Activated naive CD4-positive, alpha-beta T cell treated with anti-CD3 and anti-CD28 coated beads, Interleukin-2, amount 10 ng/mL, durations not matched to agents 7 days and 5 days (primary cell): Measurements from ENCODE around the gene ERN1.
"Not testable (repeated sequence)": the region's sequence is repeated elsewhere in the genome, so short reads cannot be mapped to it uniquely, and the experiment has no call there.

Source experiments
- CTCF ChIA-PET: fragments of 350-600 bp; sonication (Branson Sonifier 250); formaldehyde crosslinking; loops from one replicate; lab custom pipeline; 2021; ENCODE audit warnings: antibody characterized with exemption; lab: Charles Lee
- DNase-seq: peaks from one replicate; pipeline ENCODE4 v3.0.0-alpha.2; 2020
- H3K27ac Mint-ChIP-seq: one replicate; pipeline ENCODE4 v1.8.0; 2021; ENCODE audit warnings: mild to moderate bottlenecking, moderate library complexity, mixed read lengths
- H3K27me3 Mint-ChIP-seq: one replicate; pipeline ENCODE4 v1.8.0; 2021; ENCODE audit warnings: mild to moderate bottlenecking, mixed read lengths
- H3K36me3 Mint-ChIP-seq: one replicate; pipeline ENCODE4 v1.8.0; 2021; ENCODE audit warnings: mixed read lengths
- H3K4me1 Mint-ChIP-seq: one replicate; pipeline ENCODE4 v1.8.0; 2021; ENCODE audit warnings: mixed read lengths
- H3K4me3 Mint-ChIP-seq: one replicate; pipeline ENCODE4 v1.8.0; 2021; ENCODE audit warnings: mild to moderate bottlenecking, moderate library complexity, mixed read lengths
- H3K9me3 Mint-ChIP-seq: one replicate; pipeline ENCODE4 v1.8.0; 2021; ENCODE audit warnings: mixed read lengths

The ERN1 gene

DNA sequence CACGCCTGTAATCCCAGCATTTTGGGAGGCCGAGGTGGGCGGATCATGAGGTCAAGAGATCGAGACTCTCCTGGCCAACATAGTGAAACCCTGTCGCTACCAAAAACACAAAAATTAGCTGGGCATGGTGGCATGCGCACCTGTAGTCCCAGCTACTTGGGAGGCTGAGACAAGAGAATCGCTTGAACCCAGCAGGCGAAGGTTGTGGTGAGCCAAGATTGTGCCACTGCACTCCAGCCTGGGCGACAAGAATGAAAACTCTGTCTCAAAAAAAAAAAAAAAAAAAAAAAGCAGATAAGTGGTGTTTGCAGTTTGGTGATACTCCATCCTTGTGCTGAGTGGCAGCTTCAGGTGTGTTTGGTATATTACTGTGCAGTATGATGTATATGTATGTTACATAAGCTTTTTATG is 110.4 kb downstream of the ERN1 start:
- CTCF ChIA-PET = interaction anchor here (0.9 to 4.2 kb wide), 7 partner anchors 9 to 113 kb away, joined by 3 to 26 read pairs (median 5); no protein-coding TSS in a partner anchor

DNA sequence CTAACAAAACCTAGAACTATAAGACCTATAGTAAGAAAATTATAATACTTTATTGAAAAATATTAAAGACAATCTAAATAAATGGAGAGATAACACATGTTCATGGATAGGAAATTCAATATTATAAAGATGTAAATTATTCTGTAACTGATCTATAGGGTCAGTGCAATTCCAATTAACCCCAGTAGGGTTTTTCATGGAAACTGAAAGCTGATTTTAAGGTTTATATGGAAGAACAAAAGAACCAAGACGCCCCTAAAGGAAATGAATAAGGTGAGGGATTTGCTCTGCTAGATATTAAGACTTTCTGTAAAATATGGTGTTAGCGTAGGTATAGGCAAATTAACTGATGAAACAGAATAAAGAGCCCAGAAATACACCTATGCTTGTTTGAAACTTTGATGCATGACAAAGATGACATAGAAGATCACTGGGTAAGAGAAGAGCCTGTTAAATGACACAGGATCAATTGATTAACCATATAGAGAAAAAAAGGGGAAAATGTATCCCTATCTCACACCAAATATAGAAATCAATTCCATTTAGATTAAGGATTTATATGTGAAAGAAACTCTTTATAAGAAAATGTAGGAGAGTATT is 112.5 kb downstream of the ERN1 start:
- H3K36me3 Mint-ChIP-seq = peaks cover 33% of the 10 kb centered on the region
- H3K9me3 Mint-ChIP-seq = no peaks in the 10 kb centered on the region
- peak overlapping the region; percentile 97 for H3K4me3 Mint-ChIP-seq
- CTCF ChIA-PET = interaction anchor here (1.1 to 4.2 kb wide), 8 partner anchors 8 to 116 kb away, joined by 5 to 26 read pairs (median 12); no protein-coding TSS in a partner anchor
- no peak for DNase-seq
- H3K4me1 Mint-ChIP-seq = peaks cover 72% of the 10 kb centered on the region
- H3K27me3 Mint-ChIP-seq = no peaks in the 10 kb centered on the region
- H3K27ac Mint-ChIP-seq = peak overlapping the region; percentile 100

More for the DNA sequence above, 110.4 kb downstream of the ERN1 start:
- H3K4me3 Mint-ChIP-seq = peak overlapping the region; percentile 97
- H3K4me1 Mint-ChIP-seq = peaks cover 72% of the 10 kb centered on the region
- H3K27ac Mint-ChIP-seq = peak overlapping the region; percentile 100
- DNase-seq = peak; percentile 48
- H3K9me3 Mint-ChIP-seq, H3K27me3 Mint-ChIP-seq: not testable (repeated sequence)
- H3K36me3 Mint-ChIP-seq = peaks cover 29% of the 10 kb centered on the region

DNA sequence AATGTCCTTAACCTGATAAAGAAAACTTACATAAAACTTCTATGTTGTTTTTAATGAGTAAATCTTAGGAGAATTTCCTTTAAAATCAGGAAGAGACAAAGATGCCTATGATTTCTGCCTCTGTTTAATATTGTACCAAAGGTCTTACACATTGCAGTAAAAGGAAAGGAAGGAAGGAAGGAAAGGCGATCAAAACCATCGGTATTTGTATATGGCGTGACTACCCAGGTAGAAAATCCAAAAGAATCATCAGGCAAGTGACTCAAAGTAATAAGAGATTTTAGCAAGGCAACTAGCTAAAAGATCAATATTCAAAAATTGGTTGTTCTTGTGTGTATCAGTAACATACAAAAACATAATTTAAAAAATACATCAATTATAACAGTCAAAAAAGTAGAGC is 113.0 kb downstream of the ERN1 start:
- Mint-ChIP-seq H3K36me3 (peaks cover 36% of the 10 kb centered on the region), H3K27ac (peak overlapping the region; percentile 92), H3K9me3 (no peaks in the 10 kb centered on the region), H3K27me3 (no peaks in the 10 kb centered on the region), H3K4me1 (peaks cover 69% of the 10 kb centered on the region), H3K4me3 (peak overlapping the region; percentile 78)
- CTCF ChIA-PET = interaction anchor here (0.5 to 3.1 kb wide), 10 partner anchors 8 to 117 kb away, joined by 3 to 19 read pairs (median 8); no protein-coding TSS in a partner anchor
- no peak for DNase-seq

DNA sequence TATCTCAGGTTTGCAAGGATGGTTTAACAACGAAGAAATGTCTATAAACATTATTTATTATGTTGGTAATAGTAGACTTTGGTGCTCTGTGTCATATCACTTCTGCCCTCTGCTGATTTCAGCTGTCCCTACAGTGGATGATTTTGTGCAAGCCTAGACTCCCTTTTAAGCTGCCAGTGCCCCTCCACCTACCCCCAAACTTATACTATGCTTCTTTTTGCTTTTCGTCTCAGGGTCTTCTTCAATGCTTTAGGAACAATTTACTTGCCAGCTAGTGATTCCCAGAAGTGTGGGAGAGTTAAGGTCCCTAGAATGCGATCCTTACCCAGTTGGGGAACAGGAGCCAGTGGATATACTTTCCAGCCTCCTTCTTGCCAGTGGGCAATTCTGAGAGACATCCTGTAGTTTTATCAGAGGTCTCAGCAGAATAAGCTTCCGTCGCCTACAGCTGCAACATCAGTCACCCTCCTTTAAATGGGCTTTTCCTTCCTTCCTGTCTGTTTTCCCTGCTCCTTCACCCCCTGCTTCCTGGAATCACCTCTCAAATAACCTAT is 113.6 kb downstream of the ERN1 start:
- DNase-seq = peak; percentile 20
- H3K4me3 Mint-ChIP-seq = peak overlapping the region; percentile 78
- CTCF ChIA-PET = interaction anchor here (0.5 to 3.1 kb wide), 11 partner anchors 9 to 117 kb away, joined by 3 to 19 read pairs (median 7); no protein-coding TSS in a partner anchor

DNA sequence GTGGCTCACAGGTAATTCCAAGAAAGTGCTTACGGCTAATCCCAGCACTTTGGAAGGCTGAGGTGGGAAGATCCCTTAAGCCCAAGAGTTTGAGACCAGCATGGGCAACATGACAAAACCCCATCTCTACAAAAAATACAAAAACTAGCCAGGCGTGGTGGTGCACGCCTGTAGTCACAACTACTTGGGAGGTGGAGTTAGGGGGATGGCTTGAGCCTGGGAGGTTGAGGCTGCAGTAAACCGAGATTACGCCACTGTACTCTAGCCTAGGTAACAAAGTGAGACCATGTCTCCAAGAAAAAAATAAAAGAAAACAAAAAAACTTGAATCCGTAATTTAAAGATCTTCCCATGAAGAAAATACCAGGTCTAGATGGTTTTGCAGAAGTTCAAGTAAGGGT is 114.5 kb downstream of the ERN1 start:
- H3K27me3 Mint-ChIP-seq = no peaks in the 10 kb centered on the region
- peak overlapping the region; percentile 78 for H3K4me3 Mint-ChIP-seq
- H3K9me3 Mint-ChIP-seq = no peaks in the 10 kb centered on the region
- DNase-seq = peak; percentile 7
- peaks cover 49% of the 10 kb centered on the region for H3K36me3 Mint-ChIP-seq
- H3K4me1 Mint-ChIP-seq = peaks cover 68% of the 10 kb centered on the region
- CTCF ChIA-PET = no interaction called here
- H3K27ac Mint-ChIP-seq = peak overlapping the region; percentile 92

More for the DNA sequence above, 113.6 kb downstream of the ERN1 start:
- H3K27me3 Mint-ChIP-seq = no peaks in the 10 kb centered on the region
- no peaks in the 10 kb centered on the region for H3K9me3 Mint-ChIP-seq
- peaks cover 69% of the 10 kb centered on the region for H3K4me1 Mint-ChIP-seq
- H3K36me3 Mint-ChIP-seq = peaks cover 42% of the 10 kb centered on the region
- H3K27ac Mint-ChIP-seq = peak overlapping the region; percentile 92

DNA sequence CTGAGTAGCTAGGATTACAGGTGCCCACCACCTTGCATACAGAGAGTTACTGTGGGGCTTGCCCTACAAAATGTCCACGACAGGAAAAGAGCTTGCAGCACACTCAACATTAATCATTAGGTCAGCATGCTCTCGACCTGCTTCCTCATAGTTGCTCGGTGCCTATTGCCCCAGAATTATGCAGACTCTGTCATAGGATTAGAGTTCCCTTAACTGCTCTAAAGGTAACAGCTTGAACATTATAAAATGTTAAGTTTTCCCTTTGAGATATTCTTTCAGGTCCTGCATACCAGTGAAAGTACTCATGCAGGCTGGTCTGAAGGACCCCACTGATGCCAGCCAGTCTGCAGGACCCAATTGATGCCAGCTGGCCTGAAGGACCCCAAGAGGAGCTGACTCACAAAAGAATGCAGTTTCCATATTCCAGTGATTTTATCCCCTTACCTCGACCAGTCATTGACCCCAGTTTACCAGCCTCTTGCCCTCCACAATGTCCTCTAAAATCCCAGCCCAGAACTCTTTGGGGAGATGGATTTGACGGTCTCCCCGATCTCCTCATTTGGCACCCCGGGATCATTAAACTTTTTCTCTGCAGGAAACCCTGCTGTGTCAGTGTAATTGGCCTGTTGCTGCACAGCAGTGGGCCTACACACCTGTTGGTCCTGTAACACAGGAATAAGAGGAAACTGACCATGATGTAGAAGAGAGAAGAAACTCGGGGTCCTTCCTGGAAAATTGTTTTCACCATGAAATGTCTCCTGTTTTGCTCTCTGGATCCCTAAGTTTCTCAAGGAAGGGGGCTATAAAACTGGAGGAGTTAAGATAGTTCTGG is 120.2 kb downstream of the ERN1 start:
- Mint-ChIP-seq H3K27ac (no peak overlapping the region), H3K4me3 (no peak overlapping the region), H3K27me3 (no peaks in the 10 kb centered on the region), H3K4me1 (peaks cover 74% of the 10 kb centered on the region), H3K36me3 (peaks cover 62% of the 10 kb centered on the region), H3K9me3 (no peaks in the 10 kb centered on the region)
- peak; percentile 3 for DNase-seq
- CTCF ChIA-PET = no interaction called here

DNA sequence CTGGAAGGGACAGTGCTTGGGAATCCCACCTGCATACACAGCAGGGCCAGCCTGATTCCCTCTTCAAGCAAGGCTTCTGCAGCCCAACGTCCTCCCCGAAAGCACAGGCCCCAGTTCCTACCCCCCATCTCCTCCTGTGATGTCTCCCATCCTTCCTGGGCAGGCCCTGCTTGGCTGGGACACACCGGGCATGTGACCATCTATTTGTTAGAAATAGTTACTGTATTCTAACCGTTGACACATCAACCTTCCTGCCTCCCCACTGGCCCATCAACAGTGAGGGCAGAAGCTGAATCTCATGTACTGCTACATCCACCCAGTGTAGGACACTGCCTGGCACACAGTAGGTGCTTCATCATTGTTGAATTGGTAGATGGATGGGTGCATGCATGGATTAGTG is 121.1 kb downstream of the ERN1 start:
- H3K4me3 Mint-ChIP-seq = no peak overlapping the region
- CTCF ChIA-PET = no interaction called here

DNA sequence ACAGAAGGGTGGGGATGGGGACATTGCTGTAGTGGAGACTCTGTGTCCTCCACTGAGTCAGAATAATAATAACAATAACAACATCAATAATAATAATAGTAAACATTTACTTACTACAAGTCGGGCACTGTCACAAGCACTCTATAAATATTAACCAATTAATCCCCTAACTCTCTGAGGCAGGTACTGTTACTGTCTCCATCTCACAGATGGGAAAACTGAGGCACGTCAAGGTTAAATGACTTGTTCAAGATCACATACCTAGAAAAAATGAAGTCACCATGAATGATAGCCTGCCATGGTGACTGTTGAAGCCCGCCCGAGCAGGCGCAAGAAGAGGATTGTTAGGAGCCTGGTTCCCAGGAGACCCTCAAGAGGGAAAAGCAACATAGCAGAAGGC is 121.6 kb downstream of the ERN1 start:
- H3K27ac Mint-ChIP-seq = peak overlapping the region; percentile 15
- no peak overlapping the region for H3K4me3 Mint-ChIP-seq
- CTCF ChIA-PET = no interaction called here
- H3K36me3 Mint-ChIP-seq = peaks cover 68% of the 10 kb centered on the region
- peaks cover 61% of the 10 kb centered on the region for H3K4me1 Mint-ChIP-seq
- H3K9me3 Mint-ChIP-seq = no peaks in the 10 kb centered on the region
- DNase-seq = peak; percentile 10
- no peaks in the 10 kb centered on the region for H3K27me3 Mint-ChIP-seq

More for the DNA sequence above, 121.1 kb downstream of the ERN1 start:
- Mint-ChIP-seq H3K9me3 (no peaks in the 10 kb centered on the region), H3K4me1 (peaks cover 65% of the 10 kb centered on the region), H3K27ac (no peak overlapping the region), H3K27me3 (no peaks in the 10 kb centered on the region), H3K36me3 (peaks cover 64% of the 10 kb centered on the region)
- DNase-seq = peak; percentile 11

DNA sequence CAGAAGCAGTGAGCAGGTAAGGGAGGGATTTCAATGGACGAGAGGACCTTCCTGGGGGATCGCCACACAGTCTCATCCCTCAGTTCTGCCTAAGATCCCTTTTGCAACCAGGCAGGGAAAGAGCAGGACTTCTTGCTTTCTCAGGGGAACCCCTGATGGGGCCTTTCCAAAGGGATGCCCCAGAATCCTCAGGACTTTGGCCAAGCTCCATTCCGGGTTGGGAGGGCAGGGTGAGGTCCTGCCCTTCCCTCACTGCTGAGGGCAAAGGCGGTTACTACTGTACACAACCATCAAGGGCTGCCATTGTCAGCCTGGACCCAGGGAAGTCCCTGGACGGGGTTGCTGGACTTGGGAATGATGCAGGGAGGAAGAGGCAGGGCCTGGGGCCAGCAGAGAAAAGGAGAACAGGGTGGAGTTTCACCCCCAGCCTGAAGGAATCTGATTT is 122.1 kb downstream of the ERN1 start:
- peaks cover 56% of the 10 kb centered on the region for H3K4me1 Mint-ChIP-seq
- peak; percentile 5 for DNase-seq
- H3K9me3 Mint-ChIP-seq = no peaks in the 10 kb centered on the region
- no peak overlapping the region for H3K27ac Mint-ChIP-seq
- H3K27me3 Mint-ChIP-seq = no peaks in the 10 kb centered on the region
- CTCF ChIA-PET = no interaction called here
- H3K4me3 Mint-ChIP-seq = no peak overlapping the region
- H3K36me3 Mint-ChIP-seq = peaks cover 68% of the 10 kb centered on the region

DNA sequence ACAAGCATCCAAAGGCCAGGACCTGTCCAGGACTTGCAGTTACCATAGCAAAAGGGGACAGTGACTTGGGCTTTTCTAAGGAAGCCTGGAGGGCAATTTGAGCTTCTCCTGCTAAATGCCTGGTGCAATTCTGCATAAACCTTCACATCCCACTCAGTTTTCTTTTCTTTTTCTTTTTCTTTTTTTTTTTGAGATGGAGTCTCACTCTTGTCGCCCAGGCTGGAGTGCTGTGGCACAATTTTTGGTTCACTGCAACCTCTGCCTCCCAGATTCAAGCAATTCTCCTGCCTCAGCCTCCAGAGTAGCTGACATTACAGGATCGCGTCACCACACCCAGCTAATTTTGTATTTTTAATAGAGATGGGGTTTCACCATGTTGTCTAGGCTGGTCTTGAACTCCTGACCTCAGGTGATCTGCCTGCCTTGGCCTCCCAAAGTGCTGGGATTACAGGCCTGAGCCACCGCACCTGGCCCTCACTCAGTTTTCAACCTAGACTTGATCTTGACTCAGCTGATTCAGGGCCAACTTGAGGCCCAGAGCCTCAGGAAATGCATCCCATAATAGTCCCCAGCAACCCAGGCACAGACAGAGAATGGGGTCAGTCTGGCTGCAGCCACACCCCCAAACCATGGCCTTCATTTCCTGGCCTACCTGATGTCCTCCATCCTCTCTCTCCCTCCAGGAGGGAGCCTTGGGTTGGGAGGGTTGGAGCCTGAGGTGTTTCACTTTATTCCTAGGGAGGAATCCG is 122.7 kb downstream of the ERN1 start:
- CTCF ChIA-PET = interaction anchor here (1.0 to 2.1 kb wide), 2 partner anchors 16 to 19 kb away, joined by 3 to 8 read pairs; no protein-coding TSS in a partner anchor
- Mint-ChIP-seq H3K4me1 (peaks cover 53% of the 10 kb centered on the region), H3K36me3 (peaks cover 64% of the 10 kb centered on the region), H3K27ac (peak overlapping the region; percentile 33)
- not testable (repeated sequence) for H3K27me3 Mint-ChIP-seq, H3K4me3 Mint-ChIP-seq, H3K9me3 Mint-ChIP-seq
- peak; percentile 10 for DNase-seq

DNA sequence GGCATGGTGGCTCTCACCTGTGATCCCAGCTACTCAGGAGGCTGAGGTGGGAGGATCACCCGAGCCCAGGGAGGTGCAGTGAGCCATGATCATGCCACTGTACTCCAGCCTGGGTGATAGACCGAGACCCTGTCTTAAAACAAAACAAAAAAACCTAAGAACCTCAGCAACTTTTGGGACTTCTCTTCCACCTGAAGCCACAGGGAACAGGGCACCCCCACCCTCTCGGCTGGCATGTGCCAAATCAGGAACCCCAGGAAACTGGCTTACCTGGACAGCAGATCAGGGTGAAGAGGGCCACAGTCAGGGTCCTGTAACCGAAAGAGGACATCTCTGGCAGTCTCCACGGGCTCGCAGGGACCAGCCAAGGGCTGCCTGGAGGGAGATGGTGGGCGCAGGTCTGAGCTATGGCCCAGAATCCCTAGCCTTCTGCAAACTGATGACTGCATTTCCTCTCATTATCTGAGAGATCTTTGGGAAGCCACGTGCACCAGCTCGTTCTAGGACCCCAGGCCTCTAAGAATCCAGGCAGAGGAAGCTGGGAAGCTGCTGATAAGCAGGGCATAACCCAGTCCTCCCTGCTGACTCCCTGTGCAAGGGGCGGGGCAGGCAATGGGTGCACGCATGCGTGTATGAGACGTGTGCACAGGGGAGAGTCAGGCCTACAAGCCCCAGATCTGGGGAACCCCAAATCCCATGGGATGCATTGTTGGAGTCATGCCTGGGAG is 123.4 kb downstream of the ERN1 start:
- peak; percentile 8 for DNase-seq
- no peak overlapping the region for H3K27ac Mint-ChIP-seq
- no peaks in the 10 kb centered on the region for H3K9me3 Mint-ChIP-seq
- peaks cover 63% of the 10 kb centered on the region for H3K36me3 Mint-ChIP-seq
- H3K27me3 Mint-ChIP-seq = no peaks in the 10 kb centered on the region
- CTCF ChIA-PET = interaction anchor here (1.0 to 2.1 kb wide), 2 partner anchors 15 to 20 kb away, joined by 3 to 8 read pairs; no protein-coding TSS in a partner anchor
- H3K4me1 Mint-ChIP-seq = peaks cover 47% of the 10 kb centered on the region
- no peak overlapping the region for H3K4me3 Mint-ChIP-seq

DNA sequence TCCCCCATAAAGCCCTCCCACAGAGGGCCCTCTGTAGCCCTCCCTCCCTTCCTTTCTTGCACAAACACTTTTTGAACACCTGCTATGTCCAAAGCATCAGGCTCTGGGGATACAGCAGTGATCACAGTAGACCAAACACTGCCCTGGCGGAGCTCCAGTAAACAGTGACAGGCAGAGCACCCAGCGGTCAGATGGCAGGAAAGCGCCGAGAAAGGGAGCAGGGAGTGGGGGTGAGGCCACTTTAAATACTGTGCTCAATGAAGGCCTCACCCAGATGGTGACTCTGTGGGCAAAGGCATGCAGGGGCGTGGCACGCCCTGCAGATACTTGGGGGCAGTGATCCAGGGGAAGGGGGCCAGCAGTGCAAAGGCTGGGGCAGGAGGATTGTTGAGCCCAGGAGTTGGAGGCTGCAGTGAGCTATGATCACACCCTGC is 124.2 kb downstream of the ERN1 start:
- Mint-ChIP-seq H3K4me3 (no peak overlapping the region), H3K9me3 (no peaks in the 10 kb centered on the region), H3K27me3 (no peaks in the 10 kb centered on the region), H3K27ac (peak overlapping the region; percentile 71), H3K36me3 (peaks cover 56% of the 10 kb centered on the region), H3K4me1 (peaks cover 39% of the 10 kb centered on the region)
- DNase-seq = peak; percentile 3
- CTCF ChIA-PET = interaction anchor here (1.6 to 2.1 kb wide), 2 partner anchors 15 to 20 kb away, joined by 4 to 8 read pairs; no protein-coding TSS in a partner anchor
